ENCODE data around the gene GBP2. TPM values are rescaled to one million over a fixed set of nuclear protein-coding genes. Genes with fewer than 3 reads are reported as not detected.
"Not testable (repeated sequence)": the region's sequence is repeated elsewhere in the genome, so short reads cannot be mapped to it uniquely, and the experiment has no call there.

Gene GBP2
- total and polyA plus RNA-seq, 3 donors from 2014 or later, result 35.2 to 41.3 (median 39.5) TPM

- Histone ChIP-seq H3K9me3 (no peaks in the 10 kb centered on the region), H3K4me1 (no peaks in the 10 kb centered on the region), H3K27ac (no peak overlapping the region), H3K36me3 (ENCODE audit: low read depth, missing control alignments) (no peaks in the 10 kb centered on the region), H3K4me3 (no peak overlapping the region), H3K27me3 (no peaks in the 10 kb centered on the region)
- no peak for DNase-seq
- TF ChIP-seq, protein P1, sequence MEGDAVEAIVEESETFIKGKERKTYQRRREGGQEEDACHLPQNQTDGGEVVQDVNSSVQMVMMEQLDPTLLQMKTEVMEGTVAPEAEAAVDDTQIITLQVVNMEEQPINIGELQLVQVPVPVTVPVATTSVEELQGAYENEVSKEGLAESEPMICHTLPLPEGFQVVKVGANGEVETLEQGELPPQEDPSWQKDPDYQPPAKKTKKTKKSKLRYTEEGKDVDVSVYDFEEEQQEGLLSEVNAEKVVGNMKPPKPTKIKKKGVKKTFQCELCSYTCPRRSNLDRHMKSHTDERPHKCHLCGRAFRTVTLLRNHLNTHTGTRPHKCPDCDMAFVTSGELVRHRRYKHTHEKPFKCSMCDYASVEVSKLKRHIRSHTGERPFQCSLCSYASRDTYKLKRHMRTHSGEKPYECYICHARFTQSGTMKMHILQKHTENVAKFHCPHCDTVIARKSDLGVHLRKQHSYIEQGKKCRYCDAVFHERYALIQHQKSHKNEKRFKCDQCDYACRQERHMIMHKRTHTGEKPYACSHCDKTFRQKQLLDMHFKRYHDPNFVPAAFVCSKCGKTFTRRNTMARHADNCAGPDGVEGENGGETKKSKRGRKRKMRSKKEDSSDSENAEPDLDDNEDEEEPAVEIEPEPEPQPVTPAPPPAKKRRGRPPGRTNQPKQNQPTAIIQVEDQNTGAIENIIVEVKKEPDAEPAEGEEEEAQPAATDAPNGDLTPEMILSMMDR (IDR thresholded peaks at IDR 0.05), result no peak
- TF ChIP-seq POLR2A (IDR thresholded peaks at IDR 0.05), result no peak
- intact Hi-C loops (cut with DNase I; ENCODE audit: low total_unique reads), result no loop called here
- 80 to 82% methylated on average over 3 of the region's 3 CpGs for whole genome bisulfite sequencing, 2 donors
These were observed 44.9 kb downstream of the GBP2 start for GRCh38 chr1:89081005-89081404.

- H3K27ac ChIP-seq; H3K4me3 ChIP-seq; H3K36me3 ChIP-seq (ENCODE audit: low read depth, missing control alignments); H3K4me1 ChIP-seq; H3K9me3 ChIP-seq; intact Hi-C loops (cut with DNase I; ENCODE audit: low total_unique reads); H3K27me3 ChIP-seq; DNase-seq: not testable (repeated sequence)
- WGBS, 2 donors, result 66 to 71% methylated on average over 7 of the region's 7 CpGs
These were observed 45.8 kb downstream of the GBP2 start for GRCh38 chr1:89080068-89080467.

DNA sequence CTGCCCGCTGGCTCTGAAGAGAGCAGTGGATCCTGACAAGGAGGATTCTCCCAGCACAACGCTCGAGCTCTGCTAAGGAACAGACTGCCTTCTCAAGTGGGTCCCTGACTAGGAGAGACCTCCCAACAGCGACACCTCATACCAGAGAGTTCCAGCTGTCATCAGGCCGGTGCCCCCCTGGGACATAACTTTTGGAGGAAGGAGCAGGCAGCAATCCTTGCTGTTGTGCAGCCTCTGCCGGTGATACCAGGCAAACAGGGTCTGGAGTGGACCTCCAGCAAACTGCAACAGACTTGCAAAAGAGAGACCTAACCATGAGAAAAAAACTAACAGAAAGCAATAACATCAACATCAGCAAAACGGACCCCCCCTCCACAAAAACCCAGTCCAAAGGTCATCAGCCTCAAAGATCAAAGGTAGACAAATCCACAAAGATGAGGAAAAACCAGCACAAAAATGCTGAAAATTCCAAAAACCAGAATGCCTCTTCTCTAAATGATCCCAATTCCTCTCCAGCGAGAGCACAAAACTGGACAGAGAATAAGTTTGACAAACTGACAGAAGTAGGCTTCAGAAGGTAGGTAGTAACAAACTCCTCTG is 53.3 kb downstream of the GBP2 start:
- DNase-seq; H3K4me1 ChIP-seq; H3K27ac ChIP-seq; intact Hi-C loops (cut with DNase I; ENCODE audit: low total_unique reads); H3K9me3 ChIP-seq; H3K27me3 ChIP-seq; H3K4me3 ChIP-seq; H3K36me3 ChIP-seq (ENCODE audit: low read depth, missing control alignments): not testable (repeated sequence)
- WGBS, 2 donors, result 76 to 77% methylated on average over 8 of the region's 8 CpGs

DNA sequence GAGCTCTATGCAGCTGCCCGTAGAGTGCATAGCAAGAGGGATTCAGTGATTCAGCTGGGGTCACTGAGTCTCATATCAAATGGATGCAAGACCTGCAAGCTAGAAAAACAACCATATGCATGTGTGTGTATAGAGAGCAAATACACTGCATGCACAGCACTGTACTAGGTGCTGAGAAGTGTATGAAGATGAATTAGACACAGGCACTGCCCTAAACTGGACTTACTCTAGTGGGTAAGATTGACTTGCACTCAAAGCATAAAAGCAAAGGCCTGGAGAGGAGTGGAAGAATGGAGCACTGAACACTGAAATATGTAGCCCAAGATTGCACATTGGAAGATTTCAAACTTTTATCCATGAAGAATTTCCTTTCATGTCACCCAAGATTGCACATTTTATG is 55.4 kb downstream of the GBP2 start:
- 63 to 85% methylated on average over 1 of the region's 1 CpG for WGBS, 2 donors

GRCh38 chr1:89069951-89070350 is 56.0 kb downstream of the GBP2 start:
- Histone ChIP-seq H3K9me3 (no peaks in the 10 kb centered on the region), H3K4me3 (no peak overlapping the region), H3K27ac (no peak overlapping the region), H3K27me3 (no peaks in the 10 kb centered on the region), H3K36me3 (ENCODE audit: low read depth, missing control alignments) (no peaks in the 10 kb centered on the region), H3K4me1 (no peaks in the 10 kb centered on the region)
- DNase-seq, result no peak
- TF ChIP-seq POLR2A (IDR thresholded peaks at IDR 0.05), result no peak
- TF ChIP-seq, protein P1 (IDR thresholded peaks at IDR 0.05), result no peak
- WGBS, 2 donors, result 53 to 55% methylated on average over 2 of the region's 2 CpGs
- intact Hi-C loops (cut with DNase I; ENCODE audit: low total_unique reads), result no loop called here

More for the DNA sequence above, 55.4 kb downstream of the GBP2 start:
- TF ChIP-seq POLR2A (IDR thresholded peaks at IDR 0.05), result no peak
- TF ChIP-seq, protein P1 (IDR thresholded peaks at IDR 0.05), result no peak
- no peak overlapping the region for H3K27ac ChIP-seq
- no peaks in the 10 kb centered on the region for H3K4me1 ChIP-seq
- no peaks in the 10 kb centered on the region for H3K36me3 ChIP-seq (ENCODE audit: low read depth, missing control alignments)
- H3K4me3 ChIP-seq, result no peak overlapping the region
- intact Hi-C loops (cut with DNase I; ENCODE audit: low total_unique reads), result no loop called here
- no peak for DNase-seq
- no peaks in the 10 kb centered on the region for H3K27me3 ChIP-seq
- H3K9me3 ChIP-seq, result no peaks in the 10 kb centered on the region

DNA sequence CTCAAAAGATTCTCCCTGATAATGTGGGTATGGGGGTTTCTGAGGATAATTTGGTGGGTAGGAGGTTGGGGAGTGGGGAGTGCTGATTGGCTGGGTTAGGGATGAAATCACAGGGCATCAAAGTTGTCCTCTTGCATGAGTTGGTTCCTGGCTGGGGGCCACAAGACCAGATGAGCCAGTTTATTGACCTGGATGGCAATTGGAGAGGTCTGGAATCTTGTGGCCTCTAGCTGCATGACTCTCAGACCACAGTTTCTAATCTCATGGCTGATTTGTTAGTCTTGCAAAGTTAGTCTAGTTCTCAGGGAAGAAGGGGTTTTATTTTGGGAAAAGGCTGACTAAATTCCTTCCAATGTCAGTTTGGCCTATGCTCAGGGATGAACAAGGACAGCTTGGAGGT is 57.6 kb downstream of the GBP2 start:
- intact Hi-C loops (cut with DNase I; ENCODE audit: low total_unique reads), result no loop called here
- H3K4me3 ChIP-seq, result no peak overlapping the region
- H3K9me3 ChIP-seq, result no peaks in the 10 kb centered on the region
- peaks cover 7% of the 10 kb centered on the region for H3K4me1 ChIP-seq
- TF ChIP-seq, protein P1 (IDR thresholded peaks at IDR 0.05), result no peak
- TF ChIP-seq POLR2A (IDR thresholded peaks at IDR 0.05), result no peak
- no peak for DNase-seq
- no peaks in the 10 kb centered on the region for H3K27me3 ChIP-seq
- no peak overlapping the region for H3K27ac ChIP-seq
- no peaks in the 10 kb centered on the region for H3K36me3 ChIP-seq (ENCODE audit: low read depth, missing control alignments)

Data from testis (tissue), 3 donors.